Skeletal muscle tissue (tissue), 4 donors: ENCODE data around the gene GNA12. TPM values are rescaled to one million over a fixed set of nuclear protein-coding genes. Genes with fewer than 3 reads are reported as not detected.

Source experiments
- H3K27ac ChIP-seq: one replicate; pipeline ENCODE4 v1.7.0; 2013; ENCODE audit warnings: mild to moderate bottlenecking, low read depth, low read length, inconsistent platforms
- H3K27me3 ChIP-seq, 3 donors: one replicate each; pipeline ENCODE4 v1.7.0; 2013; ENCODE audit warnings: low read length in 3 of 3; ENCODE audit not compliant: control insufficient read depth in 3 of 3, insufficient read depth in 3 of 3
- H3K36me3 ChIP-seq, 3 donors: one replicate each; pipeline ENCODE4 v1.7.0; 2013; ENCODE audit warnings: low read length in 3 of 3; ENCODE audit not compliant: control insufficient read depth in 3 of 3, insufficient read depth in 3 of 3
- H3K4me1 ChIP-seq, 3 donors: one replicate each; pipeline ENCODE4 v1.7.0; 2013; ENCODE audit warnings: low read length in 3 of 3, mild to moderate bottlenecking in 3 of 3; ENCODE audit not compliant: control insufficient read depth in 3 of 3, insufficient read depth in 3 of 3
- H3K4me3 ChIP-seq, 3 donors: one replicate each; pipeline ENCODE4 v1.7.0; 2013; ENCODE audit warnings: low read length in 3 of 3
- H3K9ac ChIP-seq, 3 donors: one replicate each; pipeline ENCODE4 v1.7.0; 2013; ENCODE audit warnings: low read length in 3 of 3, mild to moderate bottlenecking in 3 of 3, moderate library complexity in 2 of 3, low read depth in 1 of 3
- H3K9me3 ChIP-seq, 3 donors: one replicate each; pipeline ENCODE4 v1.7.0; 2013; ENCODE audit warnings: low read length in 3 of 3; ENCODE audit not compliant: control insufficient read depth in 3 of 3
- total RNA-seq: library from RNA; depleted of rRNA; stranded (reverse); fragments of >200 nt; gene quantifications from one replicate; pipeline ENCODE4 v1.2.3, GENCODE V29; 2014
- donor health status: Osteomylitis.

The GNA12 gene
- total RNA-seq, 1 donor from 2014 or later = 9.9 TPM

- peaks cover 19 to 33% (median 23%) of the 10 kb centered on the region in 3 donors for H3K4me1 ChIP-seq
- no peak overlapping the region for H3K27ac ChIP-seq
- H3K36me3 ChIP-seq = peaks cover 0 to 1% (median 0%) of the 10 kb centered on the region in 3 donors
- H3K9ac ChIP-seq = no peak overlapping the region
- H3K4me3 ChIP-seq = no peak overlapping the region
- no peaks in the 10 kb centered on the region for H3K9me3 ChIP-seq
- no peaks in the 10 kb centered on the region for H3K27me3 ChIP-seq
Measured at GRCh38 chr7:2819954-2820397, 24.1 kb downstream of the GNA12 start.

GRCh38 chr7:2819161-2819953 is 24.8 kb downstream of the GNA12 start:
- Histone ChIP-seq H3K27me3 (no peaks in the 10 kb centered on the region), H3K9me3 (no peaks in the 10 kb centered on the region), H3K4me3 (no peak overlapping the region), H3K9ac (no peak overlapping the region), H3K4me1 (peaks cover 19 to 31% (median 23%) of the 10 kb centered on the region in 3 donors), H3K27ac (no peak overlapping the region), H3K36me3 (peaks cover 0 to 2% (median 0%) of the 10 kb centered on the region in 3 donors)

- Histone ChIP-seq H3K4me1 (peaks cover 17 to 27% (median 19%) of the 10 kb centered on the region in 3 donors), H3K4me3 (no peak overlapping the region), H3K27ac (no peak overlapping the region), H3K9ac (no peak overlapping the region), H3K9me3 (no peaks in the 10 kb centered on the region), H3K36me3 (peaks cover 0 to 2% (median 0%) of the 10 kb centered on the region in 3 donors), H3K27me3 (no peaks in the 10 kb centered on the region)
Measured at GRCh38 chr7:2818653-2819052, 25.5 kb downstream of the GNA12 start.

GRCh38 chr7:2818121-2818520 is 26.0 kb downstream of the GNA12 start:
- Histone ChIP-seq H3K27me3 (no peaks in the 10 kb centered on the region), H3K9ac (no peak overlapping the region), H3K4me1 (peaks cover 17 to 27% (median 17%) of the 10 kb centered on the region in 3 donors), H3K9me3 (no peaks in the 10 kb centered on the region), H3K27ac (no peak overlapping the region), H3K36me3 (peaks cover 0 to 2% (median 0%) of the 10 kb centered on the region in 3 donors), H3K4me3 (no peak overlapping the region)

- no peak overlapping the region for H3K4me3 ChIP-seq
- H3K9me3 ChIP-seq = no peaks in the 10 kb centered on the region
- H3K27me3 ChIP-seq = no peaks in the 10 kb centered on the region
- H3K36me3 ChIP-seq = peaks cover 0 to 2% (median 0%) of the 10 kb centered on the region in 3 donors
- H3K9ac ChIP-seq = no peak overlapping the region
- no peak overlapping the region for H3K27ac ChIP-seq
- H3K4me1 ChIP-seq = peaks cover 16 to 27% (median 17%) of the 10 kb centered on the region in 3 donors
Measured at GRCh38 chr7:2817456-2817855, 26.7 kb downstream of the GNA12 start.

- H3K4me3 ChIP-seq = no peak overlapping the region
- peaks cover 14 to 21% (median 17%) of the 10 kb centered on the region in 3 donors for H3K4me1 ChIP-seq
- H3K27ac ChIP-seq = no peak overlapping the region
- no peaks in the 10 kb centered on the region for H3K27me3 ChIP-seq
- peaks cover 0 to 2% (median 0%) of the 10 kb centered on the region in 3 donors for H3K36me3 ChIP-seq
- H3K9me3 ChIP-seq = no peaks in the 10 kb centered on the region
- no peak overlapping the region for H3K9ac ChIP-seq
Measured at GRCh38 chr7:2815875-2816245, 28.2 kb downstream of the GNA12 start.

- Histone ChIP-seq H3K27me3 (no peaks in the 10 kb centered on the region), H3K9ac (no peak overlapping the region), H3K27ac (peak overlapping the region; percentile 51), H3K9me3 (no peaks in the 10 kb centered on the region), H3K4me3 (no peak overlapping the region), H3K4me1 (peaks cover 13 to 19% (median 15%) of the 10 kb centered on the region in 3 donors), H3K36me3 (peaks cover 0 to 2% (median 0%) of the 10 kb centered on the region in 3 donors)
Measured at GRCh38 chr7:2814946-2815874, 28.9 kb downstream of the GNA12 start.

GRCh38 chr7:2814186-2814945 is 29.7 kb downstream of the GNA12 start:
- no peaks in the 10 kb centered on the region for H3K9me3 ChIP-seq
- H3K9ac ChIP-seq = peak overlapping the region in 1 of 3 donors; percentile 40
- H3K4me1 ChIP-seq = peaks cover 11 to 13% (median 13%) of the 10 kb centered on the region in 3 donors
- H3K4me3 ChIP-seq = no peak overlapping the region
- H3K27me3 ChIP-seq = no peaks in the 10 kb centered on the region
- peak overlapping the region; percentile 51 for H3K27ac ChIP-seq
- peaks cover 0 to 2% (median 0%) of the 10 kb centered on the region in 3 donors for H3K36me3 ChIP-seq

GRCh38 chr7:2813350-2814185 is 30.5 kb downstream of the GNA12 start:
- Histone ChIP-seq H3K27ac (peak overlapping the region; percentile 49), H3K27me3 (no peaks in the 10 kb centered on the region), H3K4me3 (no peak overlapping the region), H3K9me3 (no peaks in the 10 kb centered on the region), H3K9ac (peak overlapping the region in 1 of 3 donors; percentile 40), H3K36me3 (peaks cover 0 to 2% (median 0%) of the 10 kb centered on the region in 3 donors), H3K4me1 (peaks cover 6 to 7% (median 7%) of the 10 kb centered on the region in 3 donors)
